Measurements from ENCODE around the gene NPR1. TPM values are rescaled to one million over a fixed set of nuclear protein-coding genes. Genes with fewer than 3 reads are reported as not detected.
"Not testable (repeated sequence)": the region's sequence is repeated elsewhere in the genome, so short reads cannot be mapped to it uniquely, and the experiment has no call there.

NPR1 gene
- 10 to 100 TPM; 12.2 to 18.2 (median 15.0) TPM for polyA plus RNA-seq (ENCODE audit: insufficient read length in 10 of 10)
- long read RNA-seq, donor 1 = 0 reads
- long read RNA-seq, donor 2, full-length matches to known transcripts = 1 of 1 reads
- long read RNA-seq, donor 2, partial matches to known transcripts = 0 of 1 reads
- long read RNA-seq, donor 2, other reads (novel, unspliced or antisense) = 0 of 1 reads
- long read RNA-seq, donor 3 = 0 reads
- long read RNA-seq, donor 4, full-length matches to known transcripts = 1 of 1 reads
- long read RNA-seq, donor 4, partial matches to known transcripts = 0 of 1 reads
- long read RNA-seq, donor 4, other reads (novel, unspliced or antisense) = 0 of 1 reads
- long read RNA-seq, donor 5, full-length matches to known transcripts = 1 of 1 reads
- long read RNA-seq, donor 5, partial matches to known transcripts = 0 of 1 reads
- long read RNA-seq, donor 5, other reads (novel, unspliced or antisense) = 0 of 1 reads
- long read RNA-seq, donor 6, full-length matches to known transcripts = 2 of 46 reads
- long read RNA-seq, donor 6, partial matches to known transcripts = 0 of 46 reads
- long read RNA-seq, donor 6, other reads (novel, unspliced or antisense) = 44 of 46 reads
- long read RNA-seq, donor 7 = 0 reads
- long read RNA-seq, donor 8, full-length matches to known transcripts = 1 of 1 reads
- long read RNA-seq, donor 8, partial matches to known transcripts = 0 of 1 reads
- long read RNA-seq, donor 8, other reads (novel, unspliced or antisense) = 0 of 1 reads
- long read RNA-seq, donor 9 = 0 reads

GRCh38 chr1:153678519-153679336 lies at the start of gene NPR1:
Gene NPR1, plus strand, starts transcription at chr1:153678688. Its CDS starts 421 bp downstream, at chr1:153679109.
- DNase-seq = peak in 2 of 3 donors; percentile 57 to 80

DNA sequence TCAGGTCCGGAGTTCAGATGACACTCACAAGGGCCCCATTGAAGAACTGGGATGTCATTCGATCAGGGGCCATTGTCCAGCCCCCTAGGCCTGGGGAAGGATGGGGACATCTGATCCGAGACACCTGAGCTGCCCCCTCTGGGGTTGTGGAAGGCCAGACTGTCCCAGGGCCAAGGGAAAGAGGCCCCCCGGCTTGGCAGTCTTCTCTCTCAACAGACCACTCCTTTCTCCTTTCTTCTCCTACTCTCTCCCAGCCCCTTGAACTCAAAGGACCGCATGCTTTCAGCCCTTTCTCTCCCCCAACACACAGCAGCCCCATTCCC lies 49.2 kb upstream of the NPR1 start:
- no peak for DNase-seq

GRCh38 chr1:153629971-153630370 lies 48.5 kb upstream of the NPR1 start:
- no peak for DNase-seq

DNA sequence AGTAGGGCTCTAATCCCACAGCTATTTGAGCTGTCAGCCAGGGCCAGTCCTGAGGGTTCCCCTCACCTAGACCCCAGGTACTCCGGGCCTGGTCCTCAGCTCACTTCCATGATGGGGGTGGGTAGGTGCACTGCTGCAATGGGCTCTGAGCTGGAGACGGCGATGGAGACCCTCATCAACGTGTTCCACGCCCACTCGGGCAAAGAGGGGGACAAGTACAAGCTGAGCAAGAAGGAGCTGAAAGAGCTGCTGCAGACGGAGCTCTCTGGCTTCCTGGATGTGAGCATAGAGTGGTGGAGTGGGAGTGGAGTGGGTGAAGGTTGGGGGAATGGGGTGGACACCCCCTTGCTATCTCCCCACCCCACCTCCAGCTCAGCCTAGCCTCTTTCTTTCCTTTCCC lies 48.1 kb upstream of the NPR1 start:
- DNase-seq = no peak

GRCh38 chr1:153631047-153632022 lies 47.2 kb upstream of the NPR1 start:
- no peak for DNase-seq

DNA sequence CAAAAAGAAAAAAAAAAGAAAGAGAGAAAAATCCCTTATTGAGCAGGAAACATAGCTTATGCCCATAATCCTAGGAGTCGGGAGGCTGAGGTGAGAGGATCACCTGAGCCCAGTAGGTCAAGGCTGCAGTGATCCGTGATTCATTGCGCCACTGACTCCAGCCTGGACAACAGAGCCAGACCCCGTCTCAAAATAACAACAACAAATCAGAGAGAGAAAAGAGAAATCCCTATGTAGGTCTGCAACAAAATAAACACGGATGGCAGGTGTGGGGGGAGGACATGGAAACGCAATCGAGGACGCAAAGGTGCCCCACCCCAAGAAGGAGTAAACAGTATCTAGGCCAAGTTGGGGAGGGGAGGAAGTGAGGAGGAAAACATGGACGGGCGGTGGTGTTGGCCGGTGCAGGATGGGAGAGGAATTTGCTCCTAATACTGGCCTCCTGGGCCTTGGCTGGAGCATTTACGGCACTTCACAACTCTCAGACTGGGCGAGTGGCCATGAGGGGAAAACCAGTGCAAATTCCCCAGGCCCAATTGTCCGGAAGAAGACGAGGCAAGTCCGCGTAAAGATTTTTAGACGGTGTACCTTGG lies 45.2 kb upstream of the NPR1 start:
- DNase-seq = no peak

- DNase-seq = peak; percentile 99
Measured at GRCh38 chr1:153633754-153634665, 44.5 kb upstream of the NPR1 start, which contains the start of gene CHTOP. Gene CHTOP, plus strand, starts transcription at chr1:153634066. Its CDS starts 2,523 bp downstream, at chr1:153636589.

- no peak for DNase-seq
Measured at GRCh38 chr1:153635872-153636271, 42.6 kb upstream of the NPR1 start.

- no peak for DNase-seq
Measured at GRCh38 chr1:153636312-153636711, 42.2 kb upstream of the NPR1 start.

DNA sequence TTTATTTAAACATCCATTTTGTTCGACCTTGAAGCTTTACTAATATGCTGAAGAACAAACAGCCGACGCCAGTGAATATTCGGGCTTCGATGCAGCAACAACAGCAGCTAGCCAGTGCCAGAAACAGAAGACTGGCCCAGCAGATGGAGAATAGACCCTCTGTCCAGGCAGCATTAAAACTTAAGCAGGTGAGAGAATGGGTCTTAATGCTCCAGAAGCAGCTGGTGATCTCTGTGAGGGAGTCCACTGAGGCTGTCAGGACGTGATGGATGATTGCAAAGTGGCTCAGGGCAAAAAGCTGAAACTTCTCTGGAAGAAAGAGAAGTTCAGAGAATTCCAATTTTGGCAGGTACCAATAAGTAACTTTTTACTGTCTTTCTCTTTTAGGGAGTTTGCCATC lies 40.2 kb upstream of the NPR1 start:
- DNase-seq = no peak

DNA sequence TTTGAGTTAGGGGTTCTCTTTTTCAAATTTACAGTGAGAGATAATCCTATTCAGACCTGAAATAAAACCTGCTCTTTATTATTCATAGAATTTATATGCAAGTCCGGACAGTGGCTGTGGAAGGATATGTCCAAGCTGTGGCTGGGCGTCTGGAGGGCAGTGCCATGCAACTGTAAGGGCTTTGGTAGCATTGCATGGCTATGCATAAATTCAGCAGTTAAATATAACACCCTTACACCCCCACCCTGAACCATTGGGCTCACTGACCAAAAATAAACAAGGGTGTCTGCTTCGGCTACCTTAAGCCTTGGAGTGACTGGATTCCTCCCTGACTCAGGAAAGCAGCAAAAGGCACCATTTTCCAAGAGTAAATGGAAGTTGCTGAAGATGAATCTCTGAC lies 39.2 kb upstream of the NPR1 start:
- no peak for DNase-seq

DNA sequence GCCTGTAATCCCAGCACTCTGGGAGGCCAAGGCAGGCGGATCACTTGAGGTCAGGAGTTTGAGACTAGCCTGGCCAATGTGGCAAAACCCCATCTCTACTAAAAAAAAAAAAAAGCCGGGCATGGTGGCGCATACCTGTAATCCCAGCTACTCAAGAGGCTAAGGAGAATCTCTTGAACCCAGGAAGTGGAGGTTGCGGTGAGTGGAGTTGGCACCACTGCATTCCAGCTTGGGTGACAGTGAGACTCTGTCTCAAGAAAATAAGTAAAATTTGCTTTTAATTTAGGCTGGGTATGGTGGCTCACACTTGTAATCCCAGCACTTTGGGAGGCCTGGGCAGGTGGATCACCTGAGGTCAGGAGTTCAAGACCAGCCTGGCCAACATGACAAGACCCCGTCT lies 38.3 kb upstream of the NPR1 start:
- not testable (repeated sequence) for DNase-seq

GRCh38 chr1:153640861-153641260 lies 37.6 kb upstream of the NPR1 start:
- DNase-seq = no peak

GRCh38 chr1:153642161-153642560 lies 36.3 kb upstream of the NPR1 start:
- no peak for DNase-seq

GRCh38 chr1:153643100-153643499 lies 35.4 kb upstream of the NPR1 start:
- DNase-seq = no peak

DNA sequence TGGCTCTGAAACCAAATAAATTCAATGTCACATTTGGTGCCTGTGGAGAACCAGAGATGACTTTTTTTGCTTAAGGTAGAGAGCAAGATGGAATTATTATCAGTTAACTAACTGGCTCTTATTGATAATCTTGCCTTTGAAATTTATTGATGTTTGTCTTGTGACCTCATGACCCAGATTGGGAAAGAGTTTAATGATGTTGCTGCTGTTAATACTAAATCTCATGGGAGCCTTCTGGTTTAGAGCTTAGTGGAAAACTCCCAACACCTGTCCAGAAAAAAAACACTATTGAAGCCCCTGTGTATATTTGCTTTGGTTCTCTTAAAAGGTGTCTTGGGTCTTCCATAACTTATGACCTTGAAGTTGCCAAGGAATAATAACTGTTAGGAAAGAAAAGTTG lies 34.7 kb upstream of the NPR1 start:
- no peak for DNase-seq

DNA sequence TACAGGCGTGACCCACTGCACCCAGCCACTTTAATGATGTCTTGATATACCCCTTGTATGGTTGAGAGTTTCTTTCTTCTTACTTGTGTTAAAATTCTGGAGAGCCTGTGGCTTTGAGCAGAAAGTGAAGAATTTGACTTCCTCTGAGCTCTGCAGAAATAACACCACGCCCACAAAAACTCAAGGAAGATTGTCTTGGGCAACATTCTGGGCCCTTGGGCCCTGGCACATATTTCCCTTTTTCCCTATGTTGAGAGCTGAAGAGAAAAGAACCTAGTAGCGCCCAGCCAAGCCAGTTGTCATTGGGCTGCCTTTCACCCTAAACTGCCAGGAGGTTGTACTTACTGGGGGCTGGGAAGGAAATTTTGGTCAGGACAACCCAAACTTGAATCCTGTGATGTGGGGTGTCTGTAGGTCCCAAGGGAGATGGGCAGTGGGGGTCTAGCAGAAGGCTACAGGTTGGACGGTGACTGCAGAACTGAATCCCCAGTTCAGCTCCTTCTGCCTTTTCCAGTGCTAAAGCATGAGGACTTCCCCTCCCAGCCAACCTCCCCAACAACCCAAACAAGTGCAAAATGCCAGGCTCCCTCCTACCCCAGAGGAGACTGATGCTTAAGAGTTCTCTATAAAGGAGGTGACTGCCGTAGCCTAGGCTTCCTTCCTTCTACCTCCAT lies 31.7 kb upstream of the NPR1 start:
- DNase-seq = no peak

- DNase-seq = no peak
Measured at GRCh38 chr1:153647346-153647714, 31.2 kb upstream of the NPR1 start.
